ENCODE results near the gene ADRA2A.

DNA sequence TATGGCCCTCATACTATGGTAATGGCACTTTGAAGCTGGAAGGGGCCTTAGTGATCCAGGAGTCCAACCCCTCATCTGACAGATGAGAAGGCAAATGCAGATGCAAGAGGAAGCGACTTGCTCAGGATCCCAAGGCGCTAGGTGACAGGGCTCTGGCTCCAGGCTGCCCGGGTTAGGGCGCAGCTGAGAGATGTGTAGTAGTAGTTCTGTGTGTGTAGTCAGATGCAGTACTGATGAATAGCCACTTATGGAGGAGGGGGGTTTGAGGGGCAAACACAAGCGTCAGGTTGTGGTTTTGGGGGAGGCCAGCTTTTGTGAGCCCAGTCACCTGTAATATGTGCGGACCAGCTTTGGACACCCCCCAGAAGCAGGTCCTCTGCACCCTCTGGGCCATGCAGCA lies 4.8 kb downstream of the ADRA2A start:
- TF ChIP-seq, protein P1, sequence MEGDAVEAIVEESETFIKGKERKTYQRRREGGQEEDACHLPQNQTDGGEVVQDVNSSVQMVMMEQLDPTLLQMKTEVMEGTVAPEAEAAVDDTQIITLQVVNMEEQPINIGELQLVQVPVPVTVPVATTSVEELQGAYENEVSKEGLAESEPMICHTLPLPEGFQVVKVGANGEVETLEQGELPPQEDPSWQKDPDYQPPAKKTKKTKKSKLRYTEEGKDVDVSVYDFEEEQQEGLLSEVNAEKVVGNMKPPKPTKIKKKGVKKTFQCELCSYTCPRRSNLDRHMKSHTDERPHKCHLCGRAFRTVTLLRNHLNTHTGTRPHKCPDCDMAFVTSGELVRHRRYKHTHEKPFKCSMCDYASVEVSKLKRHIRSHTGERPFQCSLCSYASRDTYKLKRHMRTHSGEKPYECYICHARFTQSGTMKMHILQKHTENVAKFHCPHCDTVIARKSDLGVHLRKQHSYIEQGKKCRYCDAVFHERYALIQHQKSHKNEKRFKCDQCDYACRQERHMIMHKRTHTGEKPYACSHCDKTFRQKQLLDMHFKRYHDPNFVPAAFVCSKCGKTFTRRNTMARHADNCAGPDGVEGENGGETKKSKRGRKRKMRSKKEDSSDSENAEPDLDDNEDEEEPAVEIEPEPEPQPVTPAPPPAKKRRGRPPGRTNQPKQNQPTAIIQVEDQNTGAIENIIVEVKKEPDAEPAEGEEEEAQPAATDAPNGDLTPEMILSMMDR (IDR thresholded peaks at IDR 0.05): no peak
- TF ChIP-seq POLR2AphosphoS5 (IDR thresholded peaks at IDR 0.05): no peak
